NK-92 (cell line): Measurements from ENCODE around the gene P2RX6.
"Not testable (repeated sequence)": the region's sequence is repeated elsewhere in the genome, so short reads cannot be mapped to it uniquely, and the experiment has no call there.

Experiments
- DNase-seq: peaks from one replicate; lab custom pipeline; 2025; ENCODE audit not compliant: unreplicated experiment; lab: John Stamatoyannopoulos, UW

P2RX6 gene

GRCh38 chr22:21030621-21031544 is 15.9 kb downstream of the P2RX6 start:
- no peak for DNase-seq

- DNase-seq, result no peak
These were observed 16.6 kb downstream of the P2RX6 start for GRCh38 chr22:21031545-21032036.

GRCh38 chr22:21032037-21032867 is 17.3 kb downstream of the P2RX6 start, which contains the start of gene SLC7A4:
Gene SLC7A4, minus strand, starts transcription at chr22:21032561. Its CDS starts 749 bp downstream, at chr22:21031812.
- DNase-seq, result no peak

- no peak for DNase-seq
These were observed 18.1 kb downstream of the P2RX6 start for GRCh38 chr22:21032868-21033688.

- DNase-seq, result no peak
These were observed 18.9 kb downstream of the P2RX6 start for GRCh38 chr22:21033895-21034294.

- no peak for DNase-seq
These were observed 20.0 kb downstream of the P2RX6 start for GRCh38 chr22:21034989-21035388.

- DNase-seq, result no peak
These were observed 23.4 kb downstream of the P2RX6 start for GRCh38 chr22:21038405-21038804.

- DNase-seq, result not testable (repeated sequence)
These were observed 24.2 kb downstream of the P2RX6 start for GRCh38 chr22:21039158-21039557.

GRCh38 chr22:21041937-21042336 is 27.0 kb downstream of the P2RX6 start:
- no peak for DNase-seq

- no peak for DNase-seq
These were observed 28.3 kb downstream of the P2RX6 start for GRCh38 chr22:21042978-21043859.

- no peak for DNase-seq
These were observed 29.0 kb downstream of the P2RX6 start for GRCh38 chr22:21043860-21044535.

- no peak for DNase-seq
These were observed 30.1 kb downstream of the P2RX6 start for GRCh38 chr22:21044931-21045584.

- DNase-seq, result no peak
These were observed 30.8 kb downstream of the P2RX6 start, which contains the start of gene LRRC74B for GRCh38 chr22:21045585-21046294. Gene LRRC74B, plus strand, starts transcription at chr22:21045946. Its CDS starts 41 bp downstream, at chr22:21045987.

- no peak for DNase-seq
These were observed 32.2 kb downstream of the P2RX6 start for GRCh38 chr22:21047035-21047661.

- no peak for DNase-seq
These were observed 32.8 kb downstream of the P2RX6 start for GRCh38 chr22:21047730-21048129.

GRCh38 chr22:21048448-21048847 is 33.5 kb downstream of the P2RX6 start:
- DNase-seq, result not testable (repeated sequence)

- not testable (repeated sequence) for DNase-seq
These were observed 34.0 kb downstream of the P2RX6 start for GRCh38 chr22:21048965-21049364.
